ENCODE measurements around the gene ARHGAP5. TPM values are rescaled to one million over a fixed set of nuclear protein-coding genes. Genes with fewer than 3 reads are reported as not detected.

ARHGAP5 gene
- total and polyA plus RNA-seq, 7 donors = 12.8 to 81.8 (median 56.9) TPM

- 64 to 83% (median 78%) methylated on average over 2 of the region's 2 CpGs for WGBS, 3 donors
- ATAC-seq = no peak
- H3K27ac ChIP-seq = no peak overlapping the region
Observed at GRCh38 chr14:32206552-32206951, 129.4 kb downstream of the ARHGAP5 start.

GRCh38 chr14:32208490-32208889 is 131.4 kb downstream of the ARHGAP5 start:
- no peaks in the 10 kb centered on the region for H3K27me3 ChIP-seq (ENCODE audit: insufficient read depth in 3 of 3, low read length in 2 of 3)
- 71 to 77% (median 74%) methylated on average over 3 of the region's 3 CpGs for WGBS, 3 donors
- H3K4me3 ChIP-seq = no peak overlapping the region
- peaks cover 5% of the 10 kb centered on the region for H3K4me1 ChIP-seq
- intact Hi-C loops (cut with DNase I) = no loop called here
- no peaks in the 10 kb centered on the region for H3K36me3 ChIP-seq (ENCODE audit: insufficient read depth in 1 of 2, low read depth in 1 of 2)
- H3K27ac ChIP-seq = no peak overlapping the region
- H3K9me3 ChIP-seq = no peaks in the 10 kb centered on the region
- DNase-seq (no peak), ATAC-seq (no peak)
- no peak for TF ChIP-seq CTCF (IDR thresholded peaks at IDR 0.05)

More at GRCh38 chr14:32206552-32206951, 129.4 kb downstream of the ARHGAP5 start:
- H3K4me1 ChIP-seq = peaks cover 10% of the 10 kb centered on the region
- H3K27me3 ChIP-seq (ENCODE audit: insufficient read depth in 3 of 3, low read length in 2 of 3) = no peaks in the 10 kb centered on the region
- H3K9me3 ChIP-seq = no peaks in the 10 kb centered on the region
- no peak overlapping the region for H3K4me3 ChIP-seq
- no peak for TF ChIP-seq CTCF (IDR thresholded peaks at IDR 0.05)
- intact Hi-C loops (cut with DNase I) = no loop called here
- DNase-seq = no peak
- H3K36me3 ChIP-seq (ENCODE audit: insufficient read depth in 1 of 2, low read depth in 1 of 2) = no peaks in the 10 kb centered on the region

Other genes starting within 250 kb of the ARHGAP5 start
- not detected for gene RNU6-7, start 124.7 kb downstream of the ARHGAP5 start, total RNA-seq
- gene RNU6-7, start 124.7 kb downstream of the ARHGAP5 start, polyA plus RNA-seq = not detected
- not detected for gene RNU6-8, start 126.0 kb downstream of the ARHGAP5 start, total RNA-seq
- not detected for gene RNU6-8, start 126.0 kb downstream of the ARHGAP5 start, polyA plus RNA-seq